SH-SY5Y (cell line): ENCODE results near the gene PICK1.

Experiments used
- GATA2 ChIP-seq: IDR thresholded peaks from 2 replicates; pipeline ENCODE4 v1.6.1; 2011; ENCODE audit warnings: mild to moderate bottlenecking, low read depth, low read length
- GATA3 ChIP-seq: IDR thresholded peaks from 2 replicates; pipeline ENCODE4 v1.6.1; 2011; ENCODE audit warnings: low read depth, mild to moderate bottlenecking, low read length, moderate library complexity

PICK1 gene

DNA sequence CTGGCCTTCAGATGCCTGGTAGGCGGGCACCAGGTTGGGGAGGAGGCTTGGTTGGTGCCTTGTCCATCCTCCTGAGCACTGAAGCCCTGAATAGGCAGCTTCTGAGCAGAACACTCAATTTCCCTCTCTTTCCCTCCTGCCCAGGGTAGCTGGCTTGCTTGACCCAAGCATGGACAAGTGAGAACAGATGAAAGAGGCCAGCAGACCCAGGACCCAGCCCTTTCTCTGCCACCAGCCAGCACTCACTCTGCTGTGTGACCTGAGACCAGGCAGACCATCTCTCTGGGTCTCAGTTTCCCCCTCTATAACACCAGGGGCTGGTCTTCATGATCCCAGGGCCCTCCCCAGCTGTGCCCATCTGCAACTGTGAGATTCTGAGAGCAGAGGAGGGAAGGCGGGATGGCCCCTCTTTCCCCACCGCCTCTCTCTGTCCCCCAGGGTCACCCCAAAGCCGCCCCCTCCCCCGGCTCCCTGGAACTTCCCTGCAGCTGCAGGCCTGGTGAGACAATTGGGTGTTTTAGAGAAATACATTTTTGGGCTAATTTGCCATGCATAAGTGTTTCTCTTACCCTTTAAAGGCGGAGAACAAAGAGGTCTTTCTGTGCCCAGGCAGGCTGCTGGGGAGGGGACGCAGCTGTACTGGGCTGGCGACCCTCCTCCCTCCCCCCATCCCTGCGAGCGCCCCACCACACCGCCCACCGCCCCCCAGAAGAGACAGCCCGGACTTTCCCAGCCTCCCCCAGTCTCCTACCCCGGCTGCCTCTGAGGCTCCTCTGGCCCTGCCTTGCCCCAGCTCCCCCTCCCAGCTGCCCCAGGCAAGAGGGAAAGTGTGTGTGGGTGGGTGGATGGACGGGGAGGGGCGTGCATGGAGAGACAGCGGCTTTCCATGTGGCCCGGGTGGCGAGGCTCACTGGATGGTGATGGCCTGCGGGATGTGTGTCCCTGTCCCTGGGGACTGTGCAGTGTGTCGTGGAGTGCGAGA lies 30.8 kb upstream of the PICK1 start:
- TF ChIP-seq GATA2 (no peak), GATA3 (no peak)

DNA sequence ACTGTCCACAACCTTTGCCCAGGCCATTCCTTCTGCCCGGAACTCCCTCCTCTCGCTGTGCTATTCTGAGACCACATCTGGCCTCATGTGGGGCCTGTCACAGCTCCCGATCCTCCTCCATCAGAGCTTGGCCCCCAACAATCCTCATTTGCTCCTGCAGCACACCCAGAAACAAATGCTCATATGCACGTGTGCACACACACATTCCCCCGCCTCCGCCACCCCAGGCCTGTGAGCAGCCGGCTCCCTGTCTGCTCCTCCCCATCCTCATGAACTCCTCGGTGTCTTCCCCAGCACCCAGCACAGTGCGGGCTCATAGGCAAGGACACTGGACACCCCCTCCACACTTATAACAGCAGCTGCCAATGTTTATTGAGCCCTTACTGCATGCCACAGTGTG lies 29.7 kb upstream of the PICK1 start:
- no peak for TF ChIP-seq GATA3
- no peak for TF ChIP-seq GATA2

DNA sequence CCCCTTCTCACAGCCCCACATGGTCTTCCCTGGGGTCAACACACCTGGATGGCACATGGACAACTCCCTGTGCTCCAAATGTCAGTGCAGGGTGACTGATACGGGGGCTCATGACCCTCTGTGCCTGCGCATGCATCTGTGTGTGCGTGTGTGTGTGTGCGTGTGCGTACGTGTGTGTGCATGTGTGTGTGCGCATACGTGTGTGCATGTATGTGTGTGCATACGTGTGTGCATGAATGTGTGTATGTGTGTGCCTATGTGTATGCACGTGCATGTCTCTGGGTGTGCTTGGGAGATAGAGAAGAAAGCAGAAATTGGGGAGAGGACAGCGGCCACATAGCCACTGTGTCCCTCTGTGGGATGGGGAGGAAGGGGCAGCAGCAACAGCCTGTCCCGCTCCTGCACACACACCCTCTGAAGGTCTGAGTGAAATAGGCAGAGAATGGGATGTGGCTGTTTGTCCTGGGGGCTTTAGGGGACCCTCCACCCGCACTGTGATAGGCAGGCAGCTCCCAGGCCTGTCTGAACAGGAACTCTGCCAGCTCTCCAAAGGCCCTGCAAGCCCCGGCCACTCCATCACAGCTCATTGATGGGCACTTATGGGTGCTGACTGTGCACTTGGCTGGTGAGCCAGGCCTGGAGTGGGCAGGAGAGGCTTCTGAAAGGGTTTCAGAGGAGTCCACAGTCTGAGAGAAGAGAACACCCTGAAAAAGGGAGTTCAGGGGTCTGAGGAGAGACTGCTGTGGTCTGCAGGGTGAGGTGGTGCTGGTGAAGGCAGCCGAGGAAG lies 28.7 kb upstream of the PICK1 start:
- no peak for TF ChIP-seq GATA2
- TF ChIP-seq GATA3: no peak

GRCh38 chr22:38029370-38029769 lies 27.8 kb upstream of the PICK1 start:
- TF ChIP-seq GATA2: no peak
- no peak for TF ChIP-seq GATA3

DNA sequence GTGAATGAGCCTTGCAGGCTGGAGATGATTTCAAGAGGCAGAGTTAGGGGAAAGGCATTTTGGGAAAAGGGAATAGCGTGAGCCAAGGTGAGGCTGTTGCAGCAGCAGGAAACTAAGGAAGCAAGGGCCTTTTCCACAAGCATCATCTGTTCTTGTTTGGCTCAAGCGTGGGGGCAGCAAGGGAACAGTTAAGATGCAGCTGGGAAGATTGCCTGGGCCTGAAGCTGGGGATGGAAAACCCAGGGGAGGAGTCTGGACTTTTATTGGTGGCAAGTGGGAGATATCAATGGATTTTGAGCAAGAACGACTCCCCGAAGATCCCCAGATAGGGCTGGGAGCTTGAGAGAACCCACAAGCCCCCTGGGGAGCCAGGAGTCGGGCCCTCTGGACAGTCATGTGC lies 27.3 kb upstream of the PICK1 start:
- TF ChIP-seq GATA2 (no peak), GATA3 (no peak)

GRCh38 chr22:38030311-38031133 lies 26.7 kb upstream of the PICK1 start:
- no peak for TF ChIP-seq GATA2
- no peak for TF ChIP-seq GATA3

GRCh38 chr22:38031491-38031890 lies 25.7 kb upstream of the PICK1 start:
- TF ChIP-seq GATA3 (no peak), GATA2 (no peak)

DNA sequence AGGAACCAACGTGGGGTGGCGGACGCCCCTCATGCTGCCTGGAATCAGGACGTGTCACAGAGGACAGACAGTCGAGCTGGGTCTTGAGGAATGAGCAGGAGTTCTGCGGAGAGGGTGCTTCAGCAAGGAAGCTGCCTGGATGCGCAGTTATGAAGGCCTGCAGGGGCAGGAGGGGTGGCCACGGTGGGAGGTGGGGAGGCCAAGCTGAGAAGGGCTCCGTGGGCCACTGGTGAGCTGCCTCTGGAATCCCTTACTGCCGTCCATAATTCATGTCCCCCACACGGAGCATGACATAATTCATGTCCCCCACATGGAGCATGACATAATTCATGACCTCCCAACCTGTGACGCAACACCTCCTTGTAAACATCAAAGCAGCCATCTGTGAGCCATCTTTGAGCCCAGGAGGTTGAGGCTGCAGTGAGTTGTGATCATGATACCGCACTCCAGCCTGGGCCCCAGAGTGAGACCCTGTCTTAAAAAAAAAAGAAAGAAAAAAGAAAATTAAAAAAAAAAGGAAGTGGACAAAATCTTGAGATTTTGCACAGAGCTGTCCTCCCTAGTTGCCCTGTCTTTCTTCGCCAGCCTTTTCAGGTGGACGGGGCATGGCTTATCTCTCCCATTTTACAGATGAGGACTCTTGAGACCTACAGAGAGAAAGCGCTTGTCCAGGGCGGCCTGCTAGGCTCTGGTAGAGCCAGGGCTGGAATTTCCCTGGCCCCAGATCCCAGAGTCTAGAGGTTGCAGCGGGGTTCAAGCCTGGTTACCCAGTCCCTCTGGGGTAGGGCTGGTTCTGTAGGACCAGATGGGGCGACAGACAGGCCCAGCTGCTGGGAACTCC lies 24.3 kb upstream of the PICK1 start:
- TF ChIP-seq GATA2 (no peak), GATA3 (no peak)

- no peak for TF ChIP-seq GATA3
- no peak for TF ChIP-seq GATA2
These were observed 23.5 kb upstream of the PICK1 start for GRCh38 chr22:38033522-38034277.

- TF ChIP-seq GATA2 (no peak), GATA3 (no peak)
These were observed 22.8 kb upstream of the PICK1 start for GRCh38 chr22:38034278-38034882.

DNA sequence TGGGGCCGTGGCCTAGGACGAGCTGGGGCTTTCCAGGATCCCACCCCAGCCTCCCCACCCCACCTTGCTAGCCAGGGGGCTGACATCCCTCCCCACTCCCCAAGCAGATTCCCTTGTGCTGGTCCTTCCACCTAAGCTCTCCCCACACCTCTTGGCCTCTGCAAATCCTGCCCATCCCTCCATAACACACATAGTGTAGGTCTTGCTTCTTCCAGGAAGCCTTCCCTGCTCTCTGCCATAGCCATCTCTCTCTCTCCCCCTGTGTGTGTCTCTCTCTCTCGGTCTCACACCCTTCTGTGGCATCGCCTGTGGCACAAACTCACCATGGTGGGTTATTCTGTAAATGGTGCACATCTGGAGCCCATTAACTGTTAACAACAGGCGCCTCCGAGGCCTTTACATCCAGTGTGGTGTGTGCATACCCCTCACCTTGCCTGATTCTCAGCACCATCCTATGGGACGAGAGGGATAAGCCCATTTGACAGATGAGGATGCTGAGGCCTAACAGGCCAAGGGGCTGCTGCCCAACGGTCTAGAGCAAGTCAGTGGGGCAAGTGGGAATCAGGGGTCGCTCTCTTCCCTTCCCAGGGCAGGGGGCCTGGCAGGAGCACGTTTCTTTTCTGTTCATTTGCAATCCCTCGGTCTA lies 22.2 kb upstream of the PICK1 start:
- no peak for TF ChIP-seq GATA2
- TF ChIP-seq GATA3: no peak

- TF ChIP-seq GATA3 (no peak), GATA2 (no peak)
These were observed 21.7 kb upstream of the PICK1 start for GRCh38 chr22:38035530-38035885.
